H1 (cell line): ENCODE results near the gene RFFL. TPM values are rescaled to one million over a fixed set of nuclear protein-coding genes. Genes with fewer than 3 reads are reported as not detected.

Experiments used
- CTCF ChIA-PET: fragments of 300-600 bp; sonication (Branson Sonifier 250); formaldehyde crosslinking; loops from one replicate; lab custom pipeline; 2021; ENCODE audit not compliant: partially characterized antibody; lab: Charles Lee
- POLR2A ChIA-PET: fragments of 300-600 bp; sonication (Branson Sonifier 250); formaldehyde crosslinking; loops from one replicate; lab custom pipeline; 2021; ENCODE audit warnings: inconsistent platforms; ENCODE audit not compliant: partially characterized antibody; lab: Charles Lee
- DNase-seq, 2 experiments: peaks; one replicate each; pipeline versions ENCODE4 v3.0.0 to v3.0.0-alpha.2; 2010 to 2022; ENCODE audit warnings: low spot score in 2 of 2, low read depth in 1 of 2, mixed read lengths in 1 of 2
- FAIRE-seq: peaks from 2 replicates; lab custom pipeline; 2011; peaks lifted over from hg19 to GRCh38; lab: Jason Lieb, UNC
- H2AFZ ChIP-seq: 2 replicates; pipeline ENCODE4 v1.8.1; 2012; ENCODE audit warnings: low read length, inconsistent platforms
- H2AK5ac ChIP-seq: 2 replicates; pipeline ENCODE4 v1.6.1; 2013; ENCODE audit warnings: low read depth, low read length
- H2BK120ac ChIP-seq: replicated peaks from 2 replicates; pipeline ENCODE3; 2013; ENCODE audit warnings: low read depth, low read length, inconsistent platforms
- H2BK12ac ChIP-seq: 2 replicates; pipeline ENCODE4 v1.6.1; 2013; ENCODE audit warnings: low read depth, low read length
- H2BK15ac ChIP-seq: 2 replicates; pipeline ENCODE4 v1.6.1; 2013; ENCODE audit warnings: low read length
- H2BK20ac ChIP-seq: 2 replicates; pipeline ENCODE4 v1.6.1; 2013; ENCODE audit warnings: low read length
- H2BK5ac ChIP-seq: 2 replicates; pipeline ENCODE4 v1.6.1; 2013; ENCODE audit warnings: low read depth, low read length
- H3K14ac ChIP-seq: 2 replicates; pipeline ENCODE4 v1.6.1; 2013; ENCODE audit warnings: inconsistent platforms; ENCODE audit not compliant: insufficient read length
- H3K18ac ChIP-seq: 2 replicates; pipeline ENCODE4 v1.6.1; 2013; ENCODE audit warnings: low read length; ENCODE audit errors: extremely low read depth
- H3K23ac ChIP-seq: 2 replicates; pipeline ENCODE4 v1.6.1; 2013; ENCODE audit warnings: inconsistent platforms; ENCODE audit not compliant: insufficient read length
- H3K23me2 ChIP-seq: 2 replicates; pipeline ENCODE4 v1.6.1; 2013; ENCODE audit warnings: low read depth, low read length
- H3K27ac ChIP-seq: 2 replicates; pipeline ENCODE4 v1.6.1; 2011; ENCODE audit warnings: low read depth, low read length, inconsistent platforms
- H3K27me3 ChIP-seq, 4 experiments: replicated peaks in 1 of 4; 1 replicate in 1 of 4; 2 replicates in 3 of 4; pipeline versions ENCODE4 v1.6.1 to v1.8.1; 2011 to 2013; ENCODE audit warnings: low read length in 3 of 4, mild to moderate bottlenecking in 3 of 4, inconsistent platforms in 2 of 4, mixed read lengths in 2 of 4, moderate library complexity in 1 of 4; ENCODE audit not compliant: control insufficient read depth in 3 of 4, insufficient read depth in 3 of 4; ENCODE audit errors: extremely low read depth in 1 of 4
- H3K36me3 ChIP-seq, 4 experiments: 2 replicates each; pipeline versions ENCODE4 v1.6.1 to v1.8.1; 2011 to 2013; ENCODE audit warnings: mild to moderate bottlenecking in 4 of 4, low read length in 3 of 4, moderate library complexity in 2 of 4, control low read depth in 1 of 4, inconsistent platforms in 1 of 4; ENCODE audit not compliant: insufficient read depth in 4 of 4, control insufficient read depth in 2 of 4
- H3K4ac ChIP-seq: replicated peaks from 2 replicates; pipeline ENCODE3; 2013; ENCODE audit warnings: low read length, low read depth, mixed read lengths, inconsistent platforms; ENCODE audit not compliant: insufficient read length
- H3K4me1 ChIP-seq, 4 experiments: replicated peaks in 1 of 4; 1 replicate in 1 of 4; 2 replicates in 3 of 4; pipeline versions ENCODE4 v1.6.1 to v1.8.1; 2011 to 2013; ENCODE audit warnings: low read length in 3 of 4, inconsistent platforms in 2 of 4, mixed read lengths in 1 of 4; ENCODE audit not compliant: insufficient read depth in 4 of 4, control insufficient read depth in 3 of 4
- H3K4me2 ChIP-seq, 2 experiments: 2 replicates each; pipeline versions ENCODE4 v1.6.1 to v1.8.1; 2011 to 2013; ENCODE audit warnings: low read depth in 2 of 2, low read length in 2 of 2, control low read depth in 1 of 2, inconsistent platforms in 1 of 2, mild to moderate bottlenecking in 1 of 2; ENCODE audit not compliant: insufficient read depth in 1 of 2
- H3K4me3 ChIP-seq, 4 experiments: fragments of 200-600, 300-600 bp in 1 of 4; sonication (generic), shearing (Covaris generic), sonication (Bioruptor Twin) in 1 of 4; 2 replicates each; pipeline versions ENCODE4 v1.5.1 to v1.8.1; 2011 to 2016; ENCODE audit warnings: low read length in 4 of 4, low read depth in 3 of 4, control low read depth in 2 of 4, inconsistent platforms in 2 of 4, mild to moderate bottlenecking in 2 of 4, mixed read lengths in 1 of 4, moderate library complexity in 1 of 4; ENCODE audit not compliant: insufficient read depth in 2 of 4; ENCODE audit errors: extremely low read depth in 1 of 4
- H3K56ac ChIP-seq: replicated peaks from 2 replicates; pipeline ENCODE3; 2013; ENCODE audit warnings: low read depth, mild to moderate bottlenecking, mixed read lengths, low read length, inconsistent platforms; ENCODE audit not compliant: insufficient read length
- H3K79me1 ChIP-seq: 2 replicates; pipeline ENCODE4 v1.6.1; 2013; ENCODE audit warnings: low read depth, low read length, control low read depth
- H3K79me2 ChIP-seq, 2 experiments: 2 replicates each; pipeline versions ENCODE4 v1.6.1 to v1.8.1; 2012 to 2013; ENCODE audit warnings: low read length in 2 of 2, mild to moderate bottlenecking in 2 of 2, inconsistent platforms in 1 of 2; ENCODE audit not compliant: insufficient read depth in 2 of 2, control insufficient read depth in 1 of 2
- H3K9ac ChIP-seq, 4 experiments: replicated peaks in 1 of 4; 1 replicate in 1 of 4; 2 replicates in 3 of 4; pipeline versions ENCODE4 v1.6.1 to v1.8.1; 2011 to 2013; ENCODE audit warnings: low read depth in 3 of 4, low read length in 3 of 4, control low read depth in 2 of 4, mild to moderate bottlenecking in 2 of 4, moderate library complexity in 2 of 4, inconsistent platforms in 1 of 4; ENCODE audit errors: extremely low read depth in 1 of 4
- H3K9me3 ChIP-seq, 2 experiments: 2 replicates each; pipeline versions ENCODE4 v1.6.1 to v1.8.1; 2012 to 2013; ENCODE audit warnings: mild to moderate bottlenecking in 2 of 2, moderate library complexity in 2 of 2, control low read depth in 1 of 2, inconsistent platforms in 1 of 2, low read depth in 1 of 2, low read length in 1 of 2, mixed read lengths in 1 of 2; ENCODE audit not compliant: insufficient read depth in 2 of 2
- H4K20me1 ChIP-seq, 2 experiments: replicated peaks in 1 of 2; 2 replicates each; pipeline versions ENCODE3 to v1.8.1; 2011 to 2013; ENCODE audit warnings: inconsistent platforms in 2 of 2, low read length in 2 of 2, mild to moderate bottlenecking in 1 of 2; ENCODE audit not compliant: insufficient read depth in 2 of 2, control insufficient read depth in 1 of 2
- H4K5ac ChIP-seq: 2 replicates; pipeline ENCODE4 v1.6.1; 2013; ENCODE audit warnings: low read length, low read depth, mixed read lengths, inconsistent platforms; ENCODE audit not compliant: insufficient read length
- H4K8ac ChIP-seq: 2 replicates; pipeline ENCODE4 v1.8.0; 2013; ENCODE audit warnings: mild to moderate bottlenecking, moderate library complexity, low read length, inconsistent platforms; ENCODE audit not compliant: insufficient read depth; ENCODE audit errors: extremely low read depth
- H4K91ac ChIP-seq: replicated peaks from 2 replicates; pipeline ENCODE3; 2013; ENCODE audit warnings: low read length, mixed read lengths, inconsistent platforms; ENCODE audit not compliant: insufficient read length
- SAP30 ChIP-seq: fragments of 300-600 bp; sonication (generic); IDR thresholded peaks from 2 replicates; pipeline ENCODE4 v1.7.1; 2012; ENCODE audit warnings: low read length, moderate library complexity, mild to moderate bottlenecking, inconsistent platforms; ENCODE audit not compliant: insufficient read depth, insufficient replicate concordance
- ZNF274 ChIP-seq: IDR thresholded peaks from 2 replicates; pipeline ENCODE4 v1.7.0; 2012; ENCODE audit warnings: low read length, borderline replicate concordance; ENCODE audit errors: extremely low read depth
- WGBS, 2 experiments: shearing (Covaris generic) in 1 of 2; methylation state at CpG; one replicate each; pipeline versions ENCODE4 v1.1.6 to v1.1.7; 2013 to 2015; ENCODE audit warnings: low lambda C conversion rate in 2 of 2, mixed read lengths in 2 of 2, inconsistent platforms in 1 of 2, low coverage in 1 of 2, missing lambda C conversion rate in 1 of 2; ENCODE audit not compliant: insufficient replicate concordance in 2 of 2, insufficient coverage in 1 of 2, insufficient read length in 1 of 2; ENCODE audit errors: extremely low coverage in 1 of 2, missing lambda C conversion rate in 1 of 2; 5-methylcytosine and 5-hydroxymethylcytosine counted together
- polyA plus RNA-seq, 7 experiments: library from polyadenylated mRNA; depleted of rRNA in 3 of 7; stranded (reverse) in 5 of 7; unstranded in 2 of 7; fragments of >200 nt in 5 of 7; fragments of 200-250 nt in 2 of 7; gene quantifications; 1 replicate in 5 of 7; 2 replicates in 1 of 7; 4 replicates in 1 of 7; pipeline versions ENCODE4 v1.2.1 to v1.2.3, GENCODE V29; 2011 to 2013; ENCODE audit warnings: missing spikeins in 2 of 7, mixed read lengths in 2 of 7
- total RNA-seq: library from RNA; stranded (reverse); fragmentation: NEBNext Ultra II Directional; extraction: Animal tissue kit (Norgen Biotek cat#: 25700); gene quantifications from 2 replicates; pipeline ENCODE4 v1.2.1, GENCODE V29; 2021

RFFL gene
- total and polyA plus RNA-seq, 2 of the 8 experiments (the other 6 are each of a cell fraction or from before 2014, with no cell fraction given): 14.0 to 24.5 TPM

DNA sequence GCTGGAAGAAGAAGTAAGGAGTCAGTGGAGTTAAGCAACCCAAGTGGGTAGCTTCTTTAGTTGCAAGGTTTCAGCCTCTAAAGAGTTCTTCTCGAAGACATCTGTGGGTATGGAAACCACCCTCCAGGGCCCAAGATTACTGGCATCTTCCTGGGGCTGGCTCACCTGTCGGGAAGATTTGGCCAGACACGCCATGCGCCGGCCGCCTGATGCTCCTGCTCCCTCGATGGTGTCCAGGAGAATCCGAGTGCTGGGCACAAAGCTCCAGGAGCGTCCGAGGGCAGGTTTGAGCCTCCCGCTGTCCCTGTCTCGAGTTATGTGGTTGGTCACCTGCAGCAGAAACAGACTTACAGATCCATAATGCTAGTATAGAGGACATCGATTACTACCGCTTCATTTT lies 37.5 kb upstream of the RFFL start:
- H3K14ac ChIP-seq: no peak overlapping the region
- no peak overlapping the region for H3K4me3 ChIP-seq
- H2BK12ac ChIP-seq: no peak overlapping the region
- no peaks in the 10 kb centered on the region for H3K79me2 ChIP-seq
- no peaks in the 10 kb centered on the region for H3K27me3 ChIP-seq
- no peaks in the 10 kb centered on the region for H4K20me1 ChIP-seq
- H3K9me3 ChIP-seq: no peaks in the 10 kb centered on the region
- H3K18ac ChIP-seq: no peak overlapping the region
- POLR2A ChIA-PET: interaction anchor here (0.9 kb wide), 1 partner anchor 12 kb away, joined by 3 read pairs; no protein-coding TSS in a partner anchor
- no peak overlapping the region for H3K27ac ChIP-seq
- H2AFZ ChIP-seq: no peak overlapping the region
- H4K8ac ChIP-seq: no peak overlapping the region
- CTCF ChIA-PET: no interaction called here
- TF ChIP-seq SAP30 (no peak), ZNF274 (no peak)
- 86% methylated on average over 14 of the region's 14 CpGs; no CpG with 5 or more reads in 1 of the 2 experiments for WGBS, 2 experiments
- H3K4ac ChIP-seq: no peak overlapping the region
- no peak overlapping the region for H4K91ac ChIP-seq
- DNase-seq (no peak), FAIRE-seq (no peak)
- no peak overlapping the region for H4K5ac ChIP-seq
- no peaks in the 10 kb centered on the region for H3K23me2 ChIP-seq
- no peak overlapping the region for H3K4me2 ChIP-seq
- H2BK120ac ChIP-seq: no peak overlapping the region
- H2BK15ac ChIP-seq: no peak overlapping the region
- H3K23ac ChIP-seq: no peak overlapping the region
- no peak overlapping the region for H3K56ac ChIP-seq
- H2BK20ac ChIP-seq: no peak overlapping the region
- no peak overlapping the region for H3K9ac ChIP-seq
- no peak overlapping the region for H2BK5ac ChIP-seq
- H2AK5ac ChIP-seq: no peak overlapping the region
- no peaks in the 10 kb centered on the region for H3K79me1 ChIP-seq
- H3K36me3 ChIP-seq: peaks cover 6 to 9% (median 7%) of the 10 kb centered on the region in 4 experiments; a peak in 5 of 8 replicates
- peaks cover 0 to 2% (median 0%) of the 10 kb centered on the region in 4 experiments; a peak in 1 of 7 replicates for H3K4me1 ChIP-seq
